ENCODE data around the gene CBX6. TPM values are rescaled to one million over a fixed set of nuclear protein-coding genes. Genes with fewer than 3 reads are reported as not detected.

Gene CBX6
- total and polyA plus RNA-seq, 7 experiments from 2014 or later, result 6.3 to 77.0 (median 72.4) TPM

- ATAC-seq (no peak), DNase-seq (no peak)
- ChIA-PET POLR2A (interaction anchor here (0.6 to 5.4 kb wide), 3 partner anchors 107 to 263 kb away, joined by 3 to 35 read pairs (median 3); no protein-coding TSS in a partner anchor), CTCF (interaction anchor here (0.7 to 3.2 kb wide), 2 partner anchors 42 to 72 kb away, joined by 4 to 14 read pairs; no protein-coding TSS in a partner anchor)
- H3K4me3 Mint-ChIP-seq, result peak overlapping the region in 3 of 10 donors; percentile 55 to 75 (median 74)
- peaks cover 0 to 55% (median 0%) of the 10 kb centered on the region in 5 donors for H3K27me3 Mint-ChIP-seq
- peaks cover 0 to 3% (median 0%) of the 10 kb centered on the region in 11 donors for H3K9me3 Mint-ChIP-seq
- H3K4me1 ChIP-seq (ENCODE audit: control insufficient read depth in 2 of 2, insufficient read depth in 2 of 2, low read length in 2 of 2), result peaks cover 0 to 14% of the 10 kb centered on the region in 2 donors
- no peaks in the 10 kb centered on the region for H3K36me3 ChIP-seq (ENCODE audit: control insufficient read depth in 2 of 3, insufficient read depth in 3 of 3, low read length in 3 of 3)
- intact Hi-C loops (cut with micrococcal nuclease), result loop anchor here in 1 of 2 donors (5.0 kb wide), 1 partner anchor 84 kb away; the partner anchor contains the start of gene SUN2
- no peak overlapping the region for H3K27ac ChIP-seq (ENCODE audit: low read depth, low read length)
- H3K27ac Mint-ChIP-seq, result peak overlapping the region in 1 of 9 donors; percentile 66
- H3K27me3 ChIP-seq (ENCODE audit: control insufficient read depth in 2 of 2, insufficient read depth in 2 of 2, low read length in 2 of 2), result no peaks in the 10 kb centered on the region
- H3K4me1 Mint-ChIP-seq, result peaks cover 9 to 40% (median 35%) of the 10 kb centered on the region in 7 donors
- H3K36me3 Mint-ChIP-seq, result peaks cover 0 to 5% (median under 1%) of the 10 kb centered on the region in 5 donors
- H3K9me3 ChIP-seq (ENCODE audit: control insufficient read depth in 2 of 3, low read length in 3 of 3), result no peaks in the 10 kb centered on the region
- H3K4me3 ChIP-seq (ENCODE audit: low read length), result no peak overlapping the region
Measured at GRCh38 chr22:38841211-38841610, 30.8 kb downstream of the CBX6 start.

- H3K4me3 Mint-ChIP-seq, result peak overlapping the region in 6 of 10 donors; percentile 12 to 75 (median 44)
- ChIA-PET CTCF (no interaction called here), POLR2A (interaction anchor here (0.6 kb wide), 1 partner anchor 203 kb away, joined by 4 read pairs; no protein-coding TSS in a partner anchor)
- Histone ChIP-seq H3K36me3 (ENCODE audit: control insufficient read depth in 2 of 3, insufficient read depth in 3 of 3, low read length in 3 of 3) (no peaks in the 10 kb centered on the region), H3K4me3 (ENCODE audit: low read length) (no peak overlapping the region), H3K27ac (ENCODE audit: low read depth, low read length) (no peak overlapping the region), H3K9me3 (ENCODE audit: control insufficient read depth in 2 of 3, low read length in 3 of 3) (no peaks in the 10 kb centered on the region), H3K4me1 (ENCODE audit: control insufficient read depth in 2 of 2, insufficient read depth in 2 of 2, low read length in 2 of 2) (peaks cover 0 to 14% of the 10 kb centered on the region in 2 donors), H3K27me3 (ENCODE audit: control insufficient read depth in 2 of 2, insufficient read depth in 2 of 2, low read length in 2 of 2) (no peaks in the 10 kb centered on the region)
- peaks cover 0 to 5% (median 3%) of the 10 kb centered on the region in 5 donors for H3K36me3 Mint-ChIP-seq
- peaks cover 9 to 40% (median 35%) of the 10 kb centered on the region in 7 donors for H3K4me1 Mint-ChIP-seq
- peaks cover 0 to 45% (median 0%) of the 10 kb centered on the region in 5 donors for H3K27me3 Mint-ChIP-seq
- intact Hi-C loops (cut with micrococcal nuclease), result loop anchor here in 1 of 2 donors (5.0 kb wide), 1 partner anchor 83 kb away; the partner anchor contains the start of gene SUN2
- H3K9me3 Mint-ChIP-seq, result peaks cover 0 to 3% (median 0%) of the 10 kb centered on the region in 11 donors
- ATAC-seq (no peak), DNase-seq (no peak)
- no peak overlapping the region for H3K27ac Mint-ChIP-seq
Measured at GRCh38 chr22:38840129-38840528, 31.9 kb downstream of the CBX6 start.

GRCh38 chr22:38839686-38840085, 32.3 kb downstream of the CBX6 start:
- H3K4me3 ChIP-seq (ENCODE audit: low read length), result no peak overlapping the region
- H3K4me1 Mint-ChIP-seq, result peaks cover 9 to 40% (median 35%) of the 10 kb centered on the region in 7 donors
- no peak for DNase-seq
- H3K27me3 Mint-ChIP-seq, result peaks cover 0 to 41% (median 0%) of the 10 kb centered on the region in 5 donors
- intact Hi-C loops (cut with micrococcal nuclease), result loop anchor here in 1 of 2 donors (5.0 kb wide), 1 partner anchor 82 kb away; the partner anchor contains the start of gene SUN2
- ChIA-PET CTCF (no interaction called here), POLR2A (interaction anchor here (0.6 to 0.7 kb wide), 2 partner anchors 133 to 203 kb away, joined by 3 to 4 read pairs; no protein-coding TSS in a partner anchor)
- no peak for ATAC-seq
- H3K4me3 Mint-ChIP-seq, result peak overlapping the region in 4 of 10 donors; percentile 12 to 75 (median 56)
- H3K27me3 ChIP-seq (ENCODE audit: control insufficient read depth in 2 of 2, insufficient read depth in 2 of 2, low read length in 2 of 2), result no peaks in the 10 kb centered on the region
- H3K36me3 ChIP-seq (ENCODE audit: control insufficient read depth in 2 of 3, insufficient read depth in 3 of 3, low read length in 3 of 3), result no peaks in the 10 kb centered on the region
- peaks cover 0 to 5% (median 3%) of the 10 kb centered on the region in 5 donors for H3K36me3 Mint-ChIP-seq
- no peaks in the 10 kb centered on the region for H3K9me3 ChIP-seq (ENCODE audit: control insufficient read depth in 2 of 3, low read length in 3 of 3)
- peaks cover 0 to 14% of the 10 kb centered on the region in 2 donors for H3K4me1 ChIP-seq (ENCODE audit: control insufficient read depth in 2 of 2, insufficient read depth in 2 of 2, low read length in 2 of 2)
- H3K27ac ChIP-seq (ENCODE audit: low read depth, low read length), result no peak overlapping the region
- peaks cover 0 to 3% (median 0%) of the 10 kb centered on the region in 11 donors for H3K9me3 Mint-ChIP-seq
- H3K27ac Mint-ChIP-seq, result no peak overlapping the region

GRCh38 chr22:38837414-38837928, 34.5 kb downstream of the CBX6 start:
- ATAC-seq, result no peak
- no peak overlapping the region for H3K27ac Mint-ChIP-seq
- H3K4me3 Mint-ChIP-seq, result no peak overlapping the region
- no peaks in the 10 kb centered on the region for H3K9me3 ChIP-seq (ENCODE audit: control insufficient read depth in 2 of 3, low read length in 3 of 3)
- H3K27ac ChIP-seq (ENCODE audit: low read depth, low read length), result no peak overlapping the region
- no peaks in the 10 kb centered on the region for H3K36me3 ChIP-seq (ENCODE audit: control insufficient read depth in 2 of 3, insufficient read depth in 3 of 3, low read length in 3 of 3)
- peaks cover 0 to 31% (median 0%) of the 10 kb centered on the region in 5 donors for H3K27me3 Mint-ChIP-seq
- peaks cover 0 to 3% of the 10 kb centered on the region in 2 donors for H3K4me1 ChIP-seq (ENCODE audit: control insufficient read depth in 2 of 2, insufficient read depth in 2 of 2, low read length in 2 of 2)
- peaks cover 0 to 5% (median 3%) of the 10 kb centered on the region in 5 donors for H3K36me3 Mint-ChIP-seq
- DNase-seq, result no peak
- ChIA-PET POLR2A (no interaction called here), CTCF (interaction anchor here (0.8 to 1.4 kb wide), 3 partner anchors 85 to 166 kb away, joined by 3 to 4 read pairs (median 3); no protein-coding TSS in a partner anchor)
- H3K4me1 Mint-ChIP-seq, result peaks cover 4 to 31% (median 25%) of the 10 kb centered on the region in 7 donors
- H3K27me3 ChIP-seq (ENCODE audit: control insufficient read depth in 2 of 2, insufficient read depth in 2 of 2, low read length in 2 of 2), result no peaks in the 10 kb centered on the region
- no peak overlapping the region for H3K4me3 ChIP-seq (ENCODE audit: low read length)
- no peaks in the 10 kb centered on the region for H3K9me3 Mint-ChIP-seq
- intact Hi-C loops (cut with micrococcal nuclease), result no loop called here

- ChIA-PET CTCF (no interaction called here), POLR2A (interaction anchor here (1.4 kb wide), 1 partner anchor 101 kb away, joined by 3 read pairs; no protein-coding TSS in a partner anchor)
- Mint-ChIP-seq H3K36me3 (peaks cover 0 to 7% (median 5%) of the 10 kb centered on the region in 5 donors), H3K4me3 (no peak overlapping the region), H3K9me3 (no peaks in the 10 kb centered on the region), H3K4me1 (peaks cover 0 to 20% (median 13%) of the 10 kb centered on the region in 7 donors), H3K27me3 (peaks cover 0 to 17% (median 0%) of the 10 kb centered on the region in 5 donors), H3K27ac (no peak overlapping the region)
- no peak for DNase-seq
- Histone ChIP-seq H3K4me1 (ENCODE audit: control insufficient read depth in 2 of 2, insufficient read depth in 2 of 2, low read length in 2 of 2) (no peaks in the 10 kb centered on the region), H3K36me3 (ENCODE audit: control insufficient read depth in 2 of 3, insufficient read depth in 3 of 3, low read length in 3 of 3) (no peaks in the 10 kb centered on the region), H3K27me3 (ENCODE audit: control insufficient read depth in 2 of 2, insufficient read depth in 2 of 2, low read length in 2 of 2) (no peaks in the 10 kb centered on the region), H3K4me3 (ENCODE audit: low read length) (no peak overlapping the region), H3K27ac (ENCODE audit: low read depth, low read length) (no peak overlapping the region), H3K9me3 (ENCODE audit: control insufficient read depth in 2 of 3, low read length in 3 of 3) (no peaks in the 10 kb centered on the region)
- intact Hi-C loops (cut with micrococcal nuclease), result no loop called here
- no peak for ATAC-seq
Measured at GRCh38 chr22:38835888-38836301, 36.1 kb downstream of the CBX6 start.

- Mint-ChIP-seq H3K4me3 (no peak overlapping the region), H3K36me3 (peaks cover 0 to 7% (median 2%) of the 10 kb centered on the region in 5 donors), H3K4me1 (peaks cover 0 to 11% (median 5%) of the 10 kb centered on the region in 7 donors), H3K27me3 (peaks cover 0 to 8% (median 0%) of the 10 kb centered on the region in 5 donors), H3K27ac (no peak overlapping the region), H3K9me3 (no peaks in the 10 kb centered on the region)
- Histone ChIP-seq H3K27me3 (ENCODE audit: control insufficient read depth in 2 of 2, insufficient read depth in 2 of 2, low read length in 2 of 2) (no peaks in the 10 kb centered on the region), H3K27ac (ENCODE audit: low read depth, low read length) (no peak overlapping the region), H3K9me3 (ENCODE audit: control insufficient read depth in 2 of 3, low read length in 3 of 3) (no peaks in the 10 kb centered on the region), H3K4me3 (ENCODE audit: low read length) (no peak overlapping the region), H3K36me3 (ENCODE audit: control insufficient read depth in 2 of 3, insufficient read depth in 3 of 3, low read length in 3 of 3) (no peaks in the 10 kb centered on the region), H3K4me1 (ENCODE audit: control insufficient read depth in 2 of 2, insufficient read depth in 2 of 2, low read length in 2 of 2) (no peaks in the 10 kb centered on the region)
- ChIA-PET POLR2A (interaction anchor here (1.4 kb wide), 1 partner anchor 100 kb away, joined by 3 read pairs; no protein-coding TSS in a partner anchor), CTCF (no interaction called here)
- intact Hi-C loops (cut with micrococcal nuclease), result no loop called here
- DNase-seq, result no peak
- no peak for ATAC-seq
Measured at GRCh38 chr22:38834991-38835390, 37.0 kb downstream of the CBX6 start.
